Measurements from ENCODE around the gene CRABP2.

CRABP2 gene

GRCh38 chr1:156667968-156668709, 37.2 kb downstream of the CRABP2 start:
- DNase-seq = no peak

GRCh38 chr1:156667610-156667967, 37.8 kb downstream of the CRABP2 start:
- no peak for DNase-seq

- DNase-seq = no peak
Measured at GRCh38 chr1:156666862-156667609, 38.3 kb downstream of the CRABP2 start.

- DNase-seq = no peak
Measured at GRCh38 chr1:156665539-156665938, 39.8 kb downstream of the CRABP2 start.

GRCh38 chr1:156664767-156665411, 40.5 kb downstream of the CRABP2 start:
- no peak for DNase-seq

GRCh38 chr1:156664046-156664766, 41.2 kb downstream of the CRABP2 start:
- no peak for DNase-seq

- DNase-seq = no peak
Measured at GRCh38 chr1:156663178-156663577, 42.2 kb downstream of the CRABP2 start.

- DNase-seq = no peak
Measured at GRCh38 chr1:156662800-156663055, 42.7 kb downstream of the CRABP2 start.

- no peak for DNase-seq
Measured at GRCh38 chr1:156662005-156662799, 43.2 kb downstream of the CRABP2 start.

GRCh38 chr1:156660752-156661112, 44.7 kb downstream of the CRABP2 start:
- DNase-seq = no peak

GRCh38 chr1:156659988-156660751, 45.2 kb downstream of the CRABP2 start:
- peak; percentile 96 for DNase-seq

- no peak for DNase-seq
Measured at GRCh38 chr1:156659661-156659987, 45.8 kb downstream of the CRABP2 start.

- no peak for DNase-seq
Measured at GRCh38 chr1:156658945-156659574, 46.3 kb downstream of the CRABP2 start.

GRCh38 chr1:156658496-156658895, 46.9 kb downstream of the CRABP2 start:
- no peak for DNase-seq

- no peak for DNase-seq
Measured at GRCh38 chr1:156657741-156658319, 47.6 kb downstream of the CRABP2 start.

GRCh38 chr1:156656806-156657740, 48.3 kb downstream of the CRABP2 start:
- peak; percentile 72 for DNase-seq

- no peak for DNase-seq
Measured at GRCh38 chr1:156655904-156656516, 49.4 kb downstream of the CRABP2 start.

GRCh38 chr1:156655151-156655903, 50.1 kb downstream of the CRABP2 start:
- DNase-seq = no peak

- DNase-seq = no peak
Measured at GRCh38 chr1:156654700-156655099, 50.7 kb downstream of the CRABP2 start.
